ENCODE measurements around the gene CALHM6.

DNA sequence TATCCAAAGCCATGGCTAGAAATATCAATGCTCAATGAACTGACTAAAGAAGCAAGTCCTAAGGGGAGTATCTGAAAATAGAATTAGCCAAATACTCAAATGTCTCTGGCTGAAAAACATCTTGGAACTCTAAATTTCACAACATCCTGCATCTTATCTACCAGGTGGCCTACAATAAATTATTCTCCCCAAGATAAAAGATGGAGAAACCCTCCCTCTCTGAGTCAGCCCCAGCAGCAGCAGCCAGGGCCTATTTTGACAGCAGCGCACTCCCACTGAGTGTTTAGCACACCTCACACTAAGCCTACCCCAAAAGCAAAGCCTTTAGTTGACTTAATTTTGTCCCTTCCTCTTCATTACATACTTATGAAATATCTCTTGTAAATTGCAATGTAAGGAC lies 5.9 kb downstream of the CALHM6 start:
- TF ChIP-seq REST (IDR thresholded peaks at IDR 0.05; ENCODE audit: low read depth, low read length): no peak
- no peak for TF ChIP-seq CTCF (IDR thresholded peaks at IDR 0.05 in 2 of 3, conservative IDR thresholded peaks at IDR 0.05 in 1 of 3; ENCODE audit: control insufficient read depth in 2 of 3, extremely low read depth in 1 of 3, insufficient read depth in 1 of 3, low read depth in 3 of 3, low read length in 3 of 3)
- no peak for TF ChIP-seq SP1 (IDR thresholded peaks at IDR 0.05; ENCODE audit: low read depth, low read length)
- no peak for TF ChIP-seq POLR2AphosphoS5 (IDR thresholded peaks at IDR 0.05; ENCODE audit: low read length)
- no peak for TF ChIP-seq EZH2 (IDR thresholded peaks at IDR 0.05; ENCODE audit: borderline replicate concordance, control insufficient read depth, low read depth, low read length)
- no peak for TF ChIP-seq GABPA (IDR thresholded peaks at IDR 0.05; ENCODE audit: low read depth)
- TF ChIP-seq CEBPB (IDR thresholded peaks at IDR 0.05; ENCODE audit: borderline replicate concordance in 1 of 2, low read depth in 2 of 2, low read length in 2 of 2): no peak

All from GM12878 (cell line).